Measurements from ENCODE around the gene SUSD6.

GRCh38 chr14:69708049-69708448, 96.7 kb downstream of the SUSD6 start:
- TF ChIP-seq CTCF (IDR thresholded peaks at IDR 0.05; ENCODE audit: insufficient read depth, low read length) (no peak), GABPA (IDR thresholded peaks at IDR 0.05; ENCODE audit: low read depth) (no peak), POLR2AphosphoS5 (IDR thresholded peaks at IDR 0.05; ENCODE audit: low read depth) (no peak), REST (IDR thresholded peaks at IDR 0.05; ENCODE audit: insufficient replicate concordance, low read depth) (no peak)
